ENCODE results near the gene SULT1C3.

SULT1C3 gene

GRCh38 chr2:108309903-108310302 lies 70.1 kb downstream of the SULT1C3 start:
- H3K4me3 ChIP-seq (ENCODE audit: low read depth, low read length): no peak overlapping the region
- no peak for DNase-seq (ENCODE audit: low read depth)
- TF ChIP-seq, protein P1, sequence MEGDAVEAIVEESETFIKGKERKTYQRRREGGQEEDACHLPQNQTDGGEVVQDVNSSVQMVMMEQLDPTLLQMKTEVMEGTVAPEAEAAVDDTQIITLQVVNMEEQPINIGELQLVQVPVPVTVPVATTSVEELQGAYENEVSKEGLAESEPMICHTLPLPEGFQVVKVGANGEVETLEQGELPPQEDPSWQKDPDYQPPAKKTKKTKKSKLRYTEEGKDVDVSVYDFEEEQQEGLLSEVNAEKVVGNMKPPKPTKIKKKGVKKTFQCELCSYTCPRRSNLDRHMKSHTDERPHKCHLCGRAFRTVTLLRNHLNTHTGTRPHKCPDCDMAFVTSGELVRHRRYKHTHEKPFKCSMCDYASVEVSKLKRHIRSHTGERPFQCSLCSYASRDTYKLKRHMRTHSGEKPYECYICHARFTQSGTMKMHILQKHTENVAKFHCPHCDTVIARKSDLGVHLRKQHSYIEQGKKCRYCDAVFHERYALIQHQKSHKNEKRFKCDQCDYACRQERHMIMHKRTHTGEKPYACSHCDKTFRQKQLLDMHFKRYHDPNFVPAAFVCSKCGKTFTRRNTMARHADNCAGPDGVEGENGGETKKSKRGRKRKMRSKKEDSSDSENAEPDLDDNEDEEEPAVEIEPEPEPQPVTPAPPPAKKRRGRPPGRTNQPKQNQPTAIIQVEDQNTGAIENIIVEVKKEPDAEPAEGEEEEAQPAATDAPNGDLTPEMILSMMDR (IDR thresholded peaks at IDR 0.05; ENCODE audit: insufficient read depth, low read depth, low read length, missing control alignments): no peak
